ENCODE results near the gene ATXN3L. TPM values are rescaled to one million over a fixed set of nuclear protein-coding genes. Genes with fewer than 3 reads are reported as not detected.

Gene ATXN3L
- total and polyA plus RNA-seq, 2 of the 8 experiments (the other 6 are each of a cell fraction or from before 2014, with no cell fraction given), result not detected

GRCh38 chrX:13298836-13299235 is 21.0 kb downstream of the ATXN3L start (continued):
- TF ChIP-seq, protein P1, sequence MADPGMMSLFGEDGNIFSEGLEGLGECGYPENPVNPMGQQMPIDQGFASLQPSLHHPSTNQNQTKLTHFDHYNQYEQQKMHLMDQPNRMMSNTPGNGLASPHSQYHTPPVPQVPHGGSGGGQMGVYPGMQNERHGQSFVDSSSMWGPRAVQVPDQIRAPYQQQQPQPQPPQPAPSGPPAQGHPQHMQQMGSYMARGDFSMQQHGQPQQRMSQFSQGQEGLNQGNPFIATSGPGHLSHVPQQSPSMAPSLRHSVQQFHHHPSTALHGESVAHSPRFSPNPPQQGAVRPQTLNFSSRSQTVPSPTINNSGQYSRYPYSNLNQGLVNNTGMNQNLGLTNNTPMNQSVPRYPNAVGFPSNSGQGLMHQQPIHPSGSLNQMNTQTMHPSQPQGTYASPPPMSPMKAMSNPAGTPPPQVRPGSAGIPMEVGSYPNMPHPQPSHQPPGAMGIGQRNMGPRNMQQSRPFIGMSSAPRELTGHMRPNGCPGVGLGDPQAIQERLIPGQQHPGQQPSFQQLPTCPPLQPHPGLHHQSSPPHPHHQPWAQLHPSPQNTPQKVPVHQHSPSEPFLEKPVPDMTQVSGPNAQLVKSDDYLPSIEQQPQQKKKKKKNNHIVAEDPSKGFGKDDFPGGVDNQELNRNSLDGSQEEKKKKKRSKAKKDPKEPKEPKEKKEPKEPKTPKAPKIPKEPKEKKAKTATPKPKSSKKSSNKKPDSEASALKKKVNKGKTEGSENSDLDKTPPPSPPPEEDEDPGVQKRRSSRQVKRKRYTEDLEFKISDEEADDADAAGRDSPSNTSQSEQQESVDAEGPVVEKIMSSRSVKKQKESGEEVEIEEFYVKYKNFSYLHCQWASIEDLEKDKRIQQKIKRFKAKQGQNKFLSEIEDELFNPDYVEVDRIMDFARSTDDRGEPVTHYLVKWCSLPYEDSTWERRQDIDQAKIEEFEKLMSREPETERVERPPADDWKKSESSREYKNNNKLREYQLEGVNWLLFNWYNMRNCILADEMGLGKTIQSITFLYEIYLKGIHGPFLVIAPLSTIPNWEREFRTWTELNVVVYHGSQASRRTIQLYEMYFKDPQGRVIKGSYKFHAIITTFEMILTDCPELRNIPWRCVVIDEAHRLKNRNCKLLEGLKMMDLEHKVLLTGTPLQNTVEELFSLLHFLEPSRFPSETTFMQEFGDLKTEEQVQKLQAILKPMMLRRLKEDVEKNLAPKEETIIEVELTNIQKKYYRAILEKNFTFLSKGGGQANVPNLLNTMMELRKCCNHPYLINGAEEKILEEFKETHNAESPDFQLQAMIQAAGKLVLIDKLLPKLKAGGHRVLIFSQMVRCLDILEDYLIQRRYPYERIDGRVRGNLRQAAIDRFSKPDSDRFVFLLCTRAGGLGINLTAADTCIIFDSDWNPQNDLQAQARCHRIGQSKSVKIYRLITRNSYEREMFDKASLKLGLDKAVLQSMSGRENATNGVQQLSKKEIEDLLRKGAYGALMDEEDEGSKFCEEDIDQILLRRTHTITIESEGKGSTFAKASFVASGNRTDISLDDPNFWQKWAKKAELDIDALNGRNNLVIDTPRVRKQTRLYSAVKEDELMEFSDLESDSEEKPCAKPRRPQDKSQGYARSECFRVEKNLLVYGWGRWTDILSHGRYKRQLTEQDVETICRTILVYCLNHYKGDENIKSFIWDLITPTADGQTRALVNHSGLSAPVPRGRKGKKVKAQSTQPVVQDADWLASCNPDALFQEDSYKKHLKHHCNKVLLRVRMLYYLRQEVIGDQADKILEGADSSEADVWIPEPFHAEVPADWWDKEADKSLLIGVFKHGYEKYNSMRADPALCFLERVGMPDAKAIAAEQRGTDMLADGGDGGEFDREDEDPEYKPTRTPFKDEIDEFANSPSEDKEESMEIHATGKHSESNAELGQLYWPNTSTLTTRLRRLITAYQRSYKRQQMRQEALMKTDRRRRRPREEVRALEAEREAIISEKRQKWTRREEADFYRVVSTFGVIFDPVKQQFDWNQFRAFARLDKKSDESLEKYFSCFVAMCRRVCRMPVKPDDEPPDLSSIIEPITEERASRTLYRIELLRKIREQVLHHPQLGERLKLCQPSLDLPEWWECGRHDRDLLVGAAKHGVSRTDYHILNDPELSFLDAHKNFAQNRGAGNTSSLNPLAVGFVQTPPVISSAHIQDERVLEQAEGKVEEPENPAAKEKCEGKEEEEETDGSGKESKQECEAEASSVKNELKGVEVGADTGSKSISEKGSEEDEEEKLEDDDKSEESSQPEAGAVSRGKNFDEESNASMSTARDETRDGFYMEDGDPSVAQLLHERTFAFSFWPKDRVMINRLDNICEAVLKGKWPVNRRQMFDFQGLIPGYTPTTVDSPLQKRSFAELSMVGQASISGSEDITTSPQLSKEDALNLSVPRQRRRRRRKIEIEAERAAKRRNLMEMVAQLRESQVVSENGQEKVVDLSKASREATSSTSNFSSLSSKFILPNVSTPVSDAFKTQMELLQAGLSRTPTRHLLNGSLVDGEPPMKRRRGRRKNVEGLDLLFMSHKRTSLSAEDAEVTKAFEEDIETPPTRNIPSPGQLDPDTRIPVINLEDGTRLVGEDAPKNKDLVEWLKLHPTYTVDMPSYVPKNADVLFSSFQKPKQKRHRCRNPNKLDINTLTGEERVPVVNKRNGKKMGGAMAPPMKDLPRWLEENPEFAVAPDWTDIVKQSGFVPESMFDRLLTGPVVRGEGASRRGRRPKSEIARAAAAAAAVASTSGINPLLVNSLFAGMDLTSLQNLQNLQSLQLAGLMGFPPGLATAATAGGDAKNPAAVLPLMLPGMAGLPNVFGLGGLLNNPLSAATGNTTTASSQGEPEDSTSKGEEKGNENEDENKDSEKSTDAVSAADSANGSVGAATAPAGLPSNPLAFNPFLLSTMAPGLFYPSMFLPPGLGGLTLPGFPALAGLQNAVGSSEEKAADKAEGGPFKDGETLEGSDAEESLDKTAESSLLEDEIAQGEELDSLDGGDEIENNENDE (IDR thresholded peaks at IDR 0.05; ENCODE audit: insufficient replicate concordance, low read length), result no peak
- TF ChIP-seq KDM1A (IDR thresholded peaks at IDR 0.05; ENCODE audit: borderline replicate concordance, low read length) (no peak), CBX5 (IDR thresholded peaks at IDR 0.05; ENCODE audit: low read depth, low read length) (no peak), SIX5 (IDR thresholded peaks at IDR 0.05; ENCODE audit: low read depth, low read length) (no peak), NANOG (IDR thresholded peaks at IDR 0.05; ENCODE audit: insufficient read depth, low read depth, low read length, poor library complexity, severe bottlenecking) (no peak), ATF3 (IDR thresholded peaks at IDR 0.05; ENCODE audit: insufficient read depth, low read depth, low read length) (no peak), SAP30 (IDR thresholded peaks at IDR 0.05; ENCODE audit: insufficient read depth, insufficient replicate concordance, low read length) (no peak), POU5F1 (IDR thresholded peaks at IDR 0.05; ENCODE audit: low read depth, low read length) (no peak), RNF2 (IDR thresholded peaks at IDR 0.05; ENCODE audit: borderline replicate concordance, low read depth, low read length, missing control alignments, poor library complexity, severe bottlenecking) (no peak)
- TF ChIP-seq, protein P2, sequence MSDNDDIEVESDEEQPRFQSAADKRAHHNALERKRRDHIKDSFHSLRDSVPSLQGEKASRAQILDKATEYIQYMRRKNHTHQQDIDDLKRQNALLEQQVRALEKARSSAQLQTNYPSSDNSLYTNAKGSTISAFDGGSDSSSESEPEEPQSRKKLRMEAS (IDR thresholded peaks at IDR 0.05), result no peak
